ENCODE results near the gene KBTBD4. TPM values are rescaled to one million over a fixed set of nuclear protein-coding genes. Genes with fewer than 3 reads are reported as not detected.

The KBTBD4 gene
- total RNA-seq, 4 donors from 2014 or later: 9.6 to 20.3 (median 18.3) TPM

GRCh38 chr11:47599902-47600301 lies 21.1 kb upstream of the KBTBD4 start:
- no peak for TF ChIP-seq CTCF (IDR thresholded peaks at IDR 0.05; ENCODE audit: low read depth)

- TF ChIP-seq CTCF (IDR thresholded peaks at IDR 0.05; ENCODE audit: low read depth): no peak
Measured at GRCh38 chr11:47595967-47596366, 17.2 kb upstream of the KBTBD4 start.

- TF ChIP-seq CTCF (IDR thresholded peaks at IDR 0.05; ENCODE audit: low read depth): no peak
Measured at GRCh38 chr11:47595029-47595428, 16.3 kb upstream of the KBTBD4 start.

- no peak for TF ChIP-seq CTCF (IDR thresholded peaks at IDR 0.05; ENCODE audit: low read depth)
Measured at GRCh38 chr11:47593934-47594855, 15.4 kb upstream of the KBTBD4 start, which contains the start of gene C1QTNF4. C1QTNF4 (minus strand) TSS chr11:47594411; CDS start chr11:47590810, 3,601 bp downstream.

GRCh38 chr11:47593492-47593933 lies 14.7 kb upstream of the KBTBD4 start:
- TF ChIP-seq CTCF (IDR thresholded peaks at IDR 0.05; ENCODE audit: low read depth): no peak

GRCh38 chr11:47592970-47593369 lies 14.2 kb upstream of the KBTBD4 start:
- no peak for TF ChIP-seq CTCF (IDR thresholded peaks at IDR 0.05; ENCODE audit: low read depth)

GRCh38 chr11:47592251-47592650 lies 13.5 kb upstream of the KBTBD4 start:
- no peak for TF ChIP-seq CTCF (IDR thresholded peaks at IDR 0.05; ENCODE audit: low read depth)

Measured in subcutaneous adipose tissue (tissue), 4 donors.